SHP77 (cell line): ENCODE data around the gene CYP19A1.

ENCODE experiments used
- DNase-seq, 2 experiments: peaks; one replicate each; lab custom pipeline; 2025; lab: John Stamatoyannopoulos, UW

CYP19A1 gene

GRCh38 chr15:51359981-51360380 lies 21.6 kb upstream of the CYP19A1 start:
- DNase-seq: no peak

DNA sequence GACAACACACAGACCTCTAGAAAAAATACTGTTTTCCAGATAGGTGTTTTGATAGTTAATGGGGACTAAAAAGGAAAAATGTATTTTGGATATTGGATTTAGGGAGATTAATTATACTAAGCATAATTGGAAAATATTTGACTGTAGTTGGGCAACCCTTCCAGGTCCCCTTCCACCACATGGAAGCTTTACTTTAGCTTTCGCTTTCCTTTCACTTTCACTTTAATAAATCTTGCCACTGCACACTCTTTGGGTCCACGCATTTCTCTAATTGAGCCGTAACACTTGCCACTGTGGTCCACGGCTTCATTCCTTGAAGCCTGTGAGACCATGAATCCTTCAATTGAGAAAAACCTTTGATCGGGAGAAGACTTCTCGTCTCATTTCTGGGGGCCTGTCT lies 18.6 kb upstream of the CYP19A1 start:
- DNase-seq: no peak

DNA sequence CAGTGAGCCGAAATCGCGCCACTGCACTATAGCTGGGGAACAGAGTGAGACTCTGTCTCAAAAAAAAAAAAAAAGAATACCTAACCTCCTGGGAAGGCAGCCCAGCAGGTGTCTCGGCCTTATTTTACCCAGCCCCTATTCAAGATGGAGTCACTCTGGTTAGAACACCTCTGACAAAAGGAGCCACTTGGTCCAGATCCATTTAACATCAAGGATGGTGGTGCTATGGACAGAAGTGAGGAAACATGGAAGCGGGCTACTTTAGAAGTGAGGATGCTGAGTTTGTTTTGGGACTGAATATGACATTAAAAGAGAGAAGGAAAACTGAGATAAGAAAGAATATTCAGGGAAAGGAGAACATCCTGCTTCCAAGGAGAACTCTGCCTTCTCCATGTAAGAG lies 17.8 kb upstream of the CYP19A1 start:
- no peak for DNase-seq

DNA sequence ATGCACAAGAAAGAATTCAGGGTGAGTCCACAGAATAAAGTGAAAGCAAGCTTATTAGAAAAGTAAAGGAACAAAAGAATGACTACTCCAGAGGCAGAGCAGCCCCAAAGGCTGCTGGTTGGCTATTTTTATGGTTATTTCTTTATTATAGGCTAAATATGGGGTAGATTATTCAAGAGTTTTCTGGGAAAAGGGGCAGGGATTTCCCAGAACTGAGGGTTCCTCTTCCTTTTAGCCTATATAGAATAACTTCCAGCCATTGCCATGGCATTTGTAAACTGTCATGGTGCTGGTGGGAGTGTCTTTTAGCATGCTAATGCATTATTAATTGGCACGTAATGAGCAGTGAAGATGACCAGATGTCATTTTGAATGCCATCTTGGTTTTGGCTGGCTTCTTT lies 16.7 kb upstream of the CYP19A1 start:
- no peak for DNase-seq

DNA sequence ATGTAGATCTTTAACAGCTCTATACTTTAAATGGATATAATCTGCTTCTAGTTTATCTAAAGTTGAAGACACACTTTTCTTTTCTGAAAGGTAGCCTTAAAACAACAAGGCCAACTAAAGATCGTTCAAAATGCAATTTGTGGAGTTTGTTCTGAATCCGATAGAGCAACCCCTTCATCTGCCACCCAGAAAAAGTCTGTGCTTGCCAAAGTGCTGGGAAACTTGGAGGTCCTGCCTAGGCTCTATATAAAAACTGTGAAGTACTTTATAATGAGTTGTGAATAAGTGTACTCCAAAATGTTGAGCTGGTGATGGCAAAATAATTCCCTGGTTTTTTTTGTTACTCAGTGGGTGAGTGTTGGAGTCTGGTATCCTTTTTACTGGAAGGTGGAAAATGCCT lies 15.6 kb upstream of the CYP19A1 start:
- no peak for DNase-seq

DNA sequence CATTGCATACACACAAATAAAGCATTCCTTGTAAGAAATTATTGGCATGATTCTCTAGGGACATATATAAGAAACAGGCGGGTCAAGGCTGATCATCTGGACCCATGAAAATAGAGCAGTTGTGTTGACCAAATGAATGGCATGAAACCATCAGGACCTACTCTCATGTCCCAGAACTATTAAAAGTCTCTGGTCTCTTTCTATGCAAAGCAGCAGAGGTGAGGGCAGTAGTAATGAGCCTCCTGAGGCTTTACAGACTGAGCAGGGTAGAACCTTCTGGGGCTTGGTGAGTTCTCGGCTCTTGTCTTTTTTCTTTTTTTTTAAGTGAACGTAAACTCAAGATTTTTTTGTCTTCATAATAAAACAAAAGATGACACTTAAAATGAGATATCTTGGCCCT lies 12.3 kb upstream of the CYP19A1 start:
- DNase-seq: no peak

GRCh38 chr15:51349156-51349844 lies 10.9 kb upstream of the CYP19A1 start:
- DNase-seq: no peak

DNA sequence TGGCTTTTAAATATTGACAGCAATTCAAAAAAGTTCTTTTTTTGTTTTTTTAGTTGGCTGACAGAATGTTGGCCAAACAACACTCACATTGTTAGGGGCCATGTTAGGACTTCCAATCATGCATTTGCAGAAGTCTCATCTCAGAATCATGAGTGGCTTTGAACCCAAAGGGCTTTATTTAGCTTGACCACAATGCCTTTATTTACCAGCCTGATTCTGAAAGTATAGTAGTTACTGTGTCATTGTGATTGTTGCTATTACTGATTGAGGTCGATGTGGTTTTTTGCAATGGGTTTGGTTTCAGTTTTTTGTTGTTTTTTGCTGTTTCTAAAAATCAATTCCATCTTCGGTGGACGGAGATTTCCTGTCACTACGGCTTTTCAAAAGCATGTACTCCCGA lies 10.3 kb upstream of the CYP19A1 start:
- no peak for DNase-seq

DNA sequence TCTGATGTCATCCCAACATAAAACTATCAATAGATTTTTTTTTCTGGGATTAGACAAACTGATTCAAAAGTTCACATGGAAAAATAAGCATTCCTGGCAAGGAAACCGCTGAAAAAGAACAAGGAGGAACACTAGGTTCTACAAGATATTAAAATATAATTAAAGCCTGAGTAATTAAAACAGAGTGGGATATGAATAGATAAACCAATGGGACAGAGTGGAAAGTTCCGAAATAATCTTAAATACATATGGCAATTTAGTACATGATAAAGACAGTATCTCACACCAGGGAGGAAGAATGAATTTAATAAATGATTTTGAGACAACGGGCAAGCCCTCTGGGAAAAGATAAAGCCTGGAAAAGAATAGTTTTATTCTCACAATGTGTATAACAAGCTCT lies 7.7 kb upstream of the CYP19A1 start:
- DNase-seq: no peak

DNA sequence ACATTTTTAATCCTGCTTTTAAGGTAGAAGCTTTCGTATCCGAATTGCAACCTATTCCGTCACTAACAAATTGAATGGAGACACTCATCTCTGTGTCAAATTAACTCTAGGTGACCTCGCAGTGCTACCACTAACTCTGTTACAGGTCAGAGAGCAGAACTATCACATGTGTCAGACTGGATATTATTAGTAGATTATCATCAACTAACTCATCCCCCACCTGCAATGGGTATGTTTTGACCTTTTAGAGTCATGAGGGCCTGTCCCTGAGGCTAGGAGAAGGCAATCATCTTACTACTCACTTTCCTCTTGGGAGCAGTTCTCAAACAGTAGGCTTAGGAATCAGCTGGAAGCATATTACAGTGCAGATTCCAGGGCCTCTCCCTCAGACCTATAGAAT lies 5.1 kb upstream of the CYP19A1 start:
- DNase-seq: no peak

DNA sequence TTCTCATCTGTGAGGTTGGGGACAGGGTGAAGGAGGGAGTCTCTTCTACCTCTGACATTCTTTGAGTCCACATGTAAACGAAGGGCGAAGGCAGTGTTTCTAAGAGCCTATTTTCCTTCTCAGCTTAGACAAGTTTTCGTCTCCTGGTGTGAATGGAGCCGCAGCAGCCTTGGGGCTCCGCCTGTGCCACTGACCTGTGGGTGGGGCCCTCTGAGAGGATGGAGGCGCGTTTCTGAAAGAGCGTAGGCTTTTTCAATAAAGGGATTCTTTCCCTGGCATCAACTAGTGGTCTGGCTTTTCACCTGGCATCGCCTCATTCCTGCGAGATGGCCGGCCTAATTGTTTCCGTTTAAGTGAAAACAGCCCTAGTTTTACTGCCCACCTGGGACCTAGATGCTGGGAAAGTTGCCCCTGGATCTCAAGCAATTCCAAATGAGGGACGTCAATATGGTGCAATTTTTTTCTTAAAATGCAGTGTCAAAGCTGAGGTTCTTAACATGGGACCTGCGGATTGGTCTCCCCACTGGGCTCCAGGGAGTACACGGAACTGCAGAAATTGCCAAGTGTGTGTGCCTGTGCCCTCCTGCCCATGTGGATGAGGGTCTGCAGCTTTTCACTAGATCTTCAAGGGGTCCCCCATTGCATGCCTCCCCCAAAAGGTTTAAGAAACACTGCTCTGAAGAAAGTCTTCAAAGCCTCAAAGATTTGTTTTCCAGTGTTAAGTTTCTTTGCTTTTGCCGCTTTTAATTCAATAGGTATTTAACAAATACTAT lies 4.0 kb upstream of the CYP19A1 start:
- peak in 1 of 2 experiments; percentile 22 for DNase-seq

DNA sequence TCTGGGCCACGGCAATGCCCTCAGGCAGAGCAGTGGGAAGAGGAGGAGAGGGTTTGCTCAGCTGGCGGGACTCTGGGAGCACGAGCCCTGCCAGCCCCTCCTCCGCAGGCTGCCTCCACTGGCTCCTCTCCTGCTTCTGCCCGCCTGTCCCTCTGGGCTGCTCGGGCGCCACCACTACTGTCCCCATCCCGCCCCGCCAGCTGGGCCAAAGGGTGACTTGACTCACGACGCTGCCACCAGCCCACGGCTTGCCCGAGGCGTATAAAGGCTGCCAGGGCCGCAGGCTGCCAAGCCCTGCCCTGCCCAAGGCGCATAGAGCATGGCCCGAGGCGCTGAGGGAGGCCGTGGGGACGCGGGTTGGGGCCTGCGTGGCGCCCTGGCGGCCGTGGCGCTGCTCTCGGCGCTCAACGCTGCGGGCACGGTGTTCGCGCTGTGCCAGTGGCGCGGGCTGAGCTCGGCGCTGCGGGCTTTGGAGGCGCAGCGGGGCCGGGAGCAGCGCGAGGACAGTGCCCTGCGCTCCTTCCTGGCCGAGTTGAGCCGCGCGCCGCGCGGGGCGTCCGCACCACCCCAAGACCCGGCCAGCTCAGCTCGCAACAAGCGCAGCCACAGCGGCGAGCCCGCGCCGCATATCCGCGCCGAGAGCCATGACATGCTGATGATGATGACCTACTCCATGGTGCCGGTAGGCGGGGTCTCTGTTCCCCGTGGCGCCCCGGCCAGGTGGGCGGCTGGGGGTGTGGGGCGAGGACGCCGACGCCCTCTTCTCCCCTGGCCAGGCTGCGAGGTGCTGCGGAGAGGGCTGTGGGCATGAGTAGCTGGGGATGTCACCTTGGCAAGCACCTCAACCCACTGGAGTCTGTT lies 3.2 kb upstream of the CYP19A1 start, which contains the start of gene GLDN:
Gene GLDN, plus strand, starts transcription at position 290 of the 861 bp plus-strand sequence. Its CDS starts 30 bp downstream, at position 320.
- peak; percentile 56 to 69 for DNase-seq

DNA sequence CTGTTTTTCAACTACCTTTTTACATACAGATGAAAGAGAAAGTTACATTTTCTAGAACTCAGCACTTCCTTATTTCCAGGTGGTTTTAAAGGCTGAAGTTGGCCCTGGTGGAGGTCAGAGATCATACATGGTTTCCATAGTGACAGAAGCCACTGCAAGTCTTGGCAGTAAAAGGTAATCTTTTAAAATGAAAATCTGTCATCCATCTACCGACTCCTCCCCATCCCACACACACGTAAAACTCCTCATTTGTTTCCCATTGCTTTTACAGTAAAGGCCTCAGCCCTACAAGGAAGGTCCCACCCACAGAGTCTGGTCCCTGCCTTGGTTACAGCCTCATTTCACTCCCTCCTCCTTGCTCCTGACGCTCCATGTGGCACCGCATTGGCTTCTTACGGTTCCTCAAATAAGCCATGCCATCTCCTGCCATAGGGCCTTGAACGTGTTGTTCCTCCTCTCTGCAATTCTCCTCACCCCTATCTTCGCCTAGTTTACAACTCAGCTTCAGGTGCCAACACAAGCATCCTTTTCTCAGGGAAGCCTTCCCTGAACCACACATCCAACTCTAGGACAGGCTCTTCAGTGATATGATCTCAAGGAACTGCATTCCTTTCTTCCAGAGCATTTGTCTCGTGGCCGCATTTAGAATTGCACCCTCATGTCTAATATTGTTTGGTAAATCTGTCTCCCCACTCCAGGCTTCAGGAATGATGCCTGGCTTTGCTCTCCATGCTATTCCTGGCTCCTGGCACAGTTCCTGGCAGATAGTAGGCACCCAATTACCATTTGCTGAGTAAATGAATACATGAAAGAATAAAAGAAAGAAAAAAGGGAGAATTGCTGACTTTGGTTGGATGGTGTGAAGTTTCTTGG lies 2.6 kb downstream of the CYP19A1 start:
- DNase-seq: no peak

DNA sequence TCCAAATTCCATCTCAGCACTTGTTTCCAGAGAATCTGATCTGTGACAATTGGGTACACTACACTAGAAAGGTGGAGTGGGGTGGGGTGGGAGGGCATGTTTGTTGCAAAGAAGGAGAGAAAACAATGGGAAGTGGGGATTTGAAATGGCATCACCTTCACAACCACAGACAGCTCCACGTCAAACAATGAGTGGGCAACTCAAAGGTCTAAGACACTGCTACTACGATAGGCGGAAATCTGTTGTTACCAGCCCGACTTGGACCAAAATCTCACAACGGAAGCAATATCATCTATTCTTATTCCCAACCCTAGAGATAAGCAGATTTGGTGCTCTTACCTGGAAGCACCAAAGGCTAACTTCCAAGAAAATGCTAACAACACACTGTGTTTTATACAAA lies 3.3 kb downstream of the CYP19A1 start:
- DNase-seq: no peak

DNA sequence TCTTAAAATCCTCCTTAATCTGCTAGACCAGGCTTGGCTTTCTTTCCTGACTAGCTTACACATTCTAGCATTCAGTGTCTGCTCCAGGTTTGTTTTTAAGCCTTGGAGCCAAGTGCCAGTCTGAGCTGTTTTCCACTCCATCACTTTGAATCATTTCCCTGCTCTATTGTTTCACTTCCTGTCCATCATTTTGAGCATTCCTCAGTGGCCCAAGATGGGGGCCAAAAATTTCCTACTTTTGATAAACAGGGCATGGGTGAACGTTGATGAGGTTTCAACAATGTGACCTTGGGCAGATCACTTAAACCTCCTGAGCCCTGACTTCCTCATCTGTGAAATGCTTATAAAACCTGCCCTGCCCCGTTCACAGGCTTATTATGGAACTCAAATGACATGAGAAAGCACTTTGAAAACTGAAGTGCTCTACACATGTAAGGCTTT lies 4.4 kb downstream of the CYP19A1 start:
- DNase-seq: no peak

DNA sequence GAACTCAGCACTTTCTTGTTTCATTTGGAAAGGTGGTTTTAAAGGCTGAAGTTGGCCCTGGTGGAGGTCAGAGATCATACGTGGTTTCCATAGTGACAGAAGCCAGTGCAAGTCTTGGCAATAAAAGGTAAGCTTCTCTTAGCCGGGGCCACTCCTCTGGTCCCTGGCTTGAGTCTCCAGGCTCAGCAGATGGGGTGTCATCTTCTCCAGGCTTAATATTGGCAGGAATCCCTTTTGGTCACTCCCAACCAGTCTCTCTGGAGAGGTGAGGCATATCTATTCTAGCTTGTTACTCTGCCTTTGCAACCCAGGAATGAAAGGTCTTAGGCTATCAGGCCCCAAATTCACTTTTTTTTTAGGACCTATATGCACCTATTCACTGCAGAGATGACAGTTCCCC lies 4.8 kb downstream of the CYP19A1 start:
- no peak for DNase-seq

DNA sequence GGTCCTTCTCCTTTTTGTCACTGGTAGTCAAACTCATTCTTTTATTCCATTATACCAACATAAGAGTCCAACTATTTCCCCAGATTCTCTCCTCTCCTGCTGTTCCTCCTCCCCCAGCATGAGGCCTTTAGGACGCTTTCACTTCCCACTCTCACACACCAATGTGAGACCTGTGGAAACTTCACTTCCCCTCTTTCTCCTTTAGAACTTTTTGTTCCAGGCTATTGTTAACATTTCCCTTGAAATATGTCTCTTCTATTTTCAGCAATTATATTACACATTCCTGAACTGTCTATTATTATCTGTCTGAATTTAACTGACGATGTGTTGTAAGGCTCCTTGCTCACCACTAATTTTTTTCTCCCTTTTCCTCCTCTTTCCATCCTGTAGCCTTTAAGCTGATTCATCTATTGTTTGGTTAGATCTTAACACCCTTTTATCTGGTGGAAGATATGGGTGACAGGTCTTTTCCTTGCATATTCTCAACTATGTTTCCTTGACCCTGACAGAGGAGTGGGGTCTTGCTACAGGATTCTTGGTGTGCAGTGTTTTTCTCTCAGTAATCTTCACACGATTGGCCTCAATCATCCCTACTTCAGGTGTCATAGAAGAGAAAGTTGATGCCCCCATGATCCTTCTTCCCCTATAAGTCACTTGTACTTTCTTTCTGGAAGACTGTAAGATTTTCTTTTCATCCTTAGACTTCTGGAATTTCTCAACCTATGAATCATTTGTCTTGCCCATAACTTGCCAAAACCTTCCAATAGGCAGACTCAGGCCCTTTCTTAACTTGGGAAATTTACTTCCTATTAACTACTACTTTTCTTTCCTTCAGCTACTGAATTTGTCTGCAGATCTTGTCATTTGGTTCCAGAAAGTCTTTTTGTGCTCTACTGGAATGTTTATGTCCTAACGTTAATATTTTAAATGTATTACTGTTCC lies 5.9 kb downstream of the CYP19A1 start:
- no peak for DNase-seq

DNA sequence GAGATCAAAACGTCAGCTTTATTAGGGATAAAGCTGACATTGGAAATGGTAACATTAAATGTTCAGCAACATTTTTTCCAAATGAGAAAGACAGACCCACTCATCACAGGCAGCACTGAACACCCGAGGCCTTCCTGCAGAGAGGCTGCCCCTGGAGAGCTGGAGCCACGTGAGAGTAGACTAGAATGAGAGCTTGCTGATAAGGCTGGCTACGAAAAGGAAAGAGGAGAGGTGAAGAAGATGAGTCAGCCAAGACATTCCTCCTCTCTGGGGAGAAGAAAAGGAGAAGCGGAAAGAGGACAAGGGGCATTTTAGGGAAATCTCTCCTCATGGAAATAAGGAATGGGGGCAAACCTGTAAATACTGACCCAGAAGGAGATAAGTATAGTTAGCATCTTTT lies 7.3 kb downstream of the CYP19A1 start:
- no peak for DNase-seq

GRCh38 chr15:51328926-51329325 lies 9.5 kb downstream of the CYP19A1 start:
- DNase-seq: no peak

GRCh38 chr15:51327081-51327480 lies 11.3 kb downstream of the CYP19A1 start:
- DNase-seq: no peak
